GM12878 (cell line): Measurements from ENCODE around the gene SRSF5. TPM values are rescaled to one million over a fixed set of nuclear protein-coding genes. Genes with fewer than 3 reads are reported as not detected.
"Not testable (repeated sequence)": the region's sequence is repeated elsewhere in the genome, so short reads cannot be mapped to it uniquely, and the experiment has no call there.

ENCODE experiments used
- ATAC-seq: fragments of 200-7000 bp; cut with Tn5 transposase; 3 replicates; pipeline ENCODE4 v1.9.1; 2020; ENCODE audit warnings: mild to moderate bottlenecking, moderate library complexity
- BruUV-seq: library from RNA; stranded (reverse); fragments of 400-500 nt; replicated peaks from 2 replicates; lab custom pipeline; 2021; lab: Mats Ljungman, UMichigan
- CTCF ChIA-PET: fragments of 300-600 bp; sonication (Branson Sonifier 250); formaldehyde crosslinking; extraction: SDS; loops from one replicate; lab custom pipeline; 2021; ENCODE audit warnings: inconsistent platforms; lab: Yijun Ruan, JAX
- POLR2A ChIA-PET: fragments of 350-600 bp; formaldehyde crosslinking; extraction: SDS; loops from one replicate; lab custom pipeline; 2021; ENCODE audit warnings: inconsistent platforms; lab: Charles Lee
- RAD21 ChIA-PET: fragments of 300-600 bp; sonication (Branson Sonifier 250); formaldehyde crosslinking; loops from one replicate; lab custom pipeline; 2023; ENCODE audit warnings: antibody characterized with exemption; ENCODE audit not compliant: unreplicated experiment; lab: Charles Lee
- SMC1A ChIA-PET: fragments of 300-600 bp; sonication (Branson Sonifier 250); formaldehyde crosslinking; loops from one replicate; lab custom pipeline; 2023; ENCODE audit not compliant: unreplicated experiment, uncharacterized antibody; lab: Charles Lee
- DNase-seq: peaks from one replicate; pipeline ENCODE4 v3.0.0-alpha.2; 2011; ENCODE audit warnings: low read depth, low spot score
- FAIRE-seq: peaks from 3 replicates; lab custom pipeline; 2011; peaks lifted over from hg19 to GRCh38; lab: Jason Lieb, UNC
- H2AFZ ChIP-seq: 2 replicates; pipeline ENCODE4 v1.6.0; 2011; ENCODE audit warnings: low read depth, low read length, control low read depth; ENCODE audit not compliant: control insufficient read depth
- H3K27ac ChIP-seq: 2 replicates; pipeline ENCODE4 v1.5.1; 2011; ENCODE audit warnings: control low read depth; ENCODE audit not compliant: control insufficient read depth, insufficient read depth
- H3K27me3 ChIP-seq, 2 experiments: replicated peaks in 1 of 2; 2 replicates each; pipeline versions ENCODE4 v1.6.0 to v1.6.1; 2011; ENCODE audit warnings: low read length in 1 of 2; ENCODE audit not compliant: control insufficient read depth in 2 of 2, insufficient read depth in 2 of 2
- H3K36me3 ChIP-seq, 2 experiments: 2 replicates each; pipeline ENCODE4 v1.5.1; 2011; ENCODE audit warnings: low read length in 1 of 2; ENCODE audit not compliant: control insufficient read depth in 2 of 2, insufficient read depth in 2 of 2
- H3K4me1 ChIP-seq: 2 replicates; pipeline ENCODE4 v1.6.1; 2011; ENCODE audit warnings: mild to moderate bottlenecking, low read length, moderate library complexity, mixed read lengths; ENCODE audit not compliant: control insufficient read depth, insufficient read depth
- H3K4me2 ChIP-seq: 2 replicates; pipeline ENCODE4 v1.6.0; 2011; ENCODE audit warnings: control low read depth; ENCODE audit not compliant: control insufficient read depth, insufficient read depth
- H3K4me3 ChIP-seq: fragments of 200-600 bp; sonication (generic); 2 replicates; pipeline ENCODE4 v1.5.1; 2016
- H3K79me2 ChIP-seq: 2 replicates; pipeline ENCODE4 v1.6.0; 2011; ENCODE audit warnings: low read length; ENCODE audit not compliant: control insufficient read depth, insufficient read depth
- H3K9ac ChIP-seq: 2 replicates; pipeline ENCODE4 v1.8.0; 2011; ENCODE audit warnings: low read length, control low read depth, mixed read lengths; ENCODE audit not compliant: control insufficient read depth, insufficient read depth
- H3K9me3 ChIP-seq: replicated peaks from 3 replicates; pipeline ENCODE4 v1.5.1; 2011; ENCODE audit warnings: mild to moderate bottlenecking, low read length; ENCODE audit not compliant: control insufficient read depth, insufficient read depth
- H4K20me1 ChIP-seq: 2 replicates; pipeline ENCODE4 v1.6.0; 2011; ENCODE audit not compliant: control insufficient read depth, insufficient read depth
- JUNB ChIP-seq: IDR thresholded peaks from 2 replicates; pipeline ENCODE4 v1.6.1; 2016; ENCODE audit warnings: antibody characterized with exemption, mild to moderate bottlenecking
- MEF2A ChIP-seq: IDR thresholded peaks from 2 replicates; pipeline ENCODE4 v1.6.1; 2011; ENCODE audit warnings: low read depth, mild to moderate bottlenecking, low read length, moderate library complexity; ENCODE audit not compliant: insufficient read depth
- ZBTB40 ChIP-seq: fragments of 450-650 bp; IDR thresholded peaks from 2 replicates; pipeline ENCODE4 v1.6.1; 2016; ENCODE audit warnings: mild to moderate bottlenecking, moderate library complexity, borderline replicate concordance
- ZNF384 ChIP-seq: IDR thresholded peaks from 2 replicates; pipeline ENCODE4 v1.6.1; 2012; ENCODE audit warnings: low read depth, mild to moderate bottlenecking, low read length, improper control_type of control experiment, borderline replicate concordance
- WGBS: methylation state at CpG from one replicate; pipeline ENCODE4 v1.1.6; 2016; ENCODE audit warnings: low lambda C conversion rate; ENCODE audit not compliant: insufficient replicate concordance, insufficient coverage; ENCODE audit errors: missing lambda C conversion rate; 5-methylcytosine and 5-hydroxymethylcytosine counted together
- in situ Hi-C: fragments of 300-500 bp; cut with MboI; formaldehyde crosslinking; loops from 9 replicates; pipeline ENCODE4 v1.14.3; 2018; ENCODE audit warnings: mixed read lengths
- intact Hi-C: fragments of 100-400 bp; cut with micrococcal nuclease; formaldehyde crosslinking; loops from one replicate; pipeline ENCODE4 v1.14.2; 2022; ENCODE audit not compliant: unreplicated experiment
- polyA plus RNA-seq, 11 experiments: library from polyadenylated mRNA; depleted of rRNA in 4 of 11; unstranded in 6 of 11; stranded (reverse) in 5 of 11; fragments of >200 nt; fragmentation: Nextera tagmentation in 4 of 11; fragmentation: Illumina TruSeq in 1 of 11; extraction: Ambion mirVana in 4 of 11; extraction: Trizol in 1 of 11; gene quantifications; 1 replicate in 1 of 11; 2 replicates in 10 of 11; pipeline versions ENCODE4 v1.2.1 to v1.2.3, GENCODE V29; 2011 to 2016; ENCODE audit warnings: inconsistent platforms in 2 of 11, missing spikeins in 2 of 11, low read depth in 1 of 11
- total RNA-seq, 4 experiments: library from RNA; depleted of rRNA in 3 of 4; stranded (reverse); fragments of >200 nt in 3 of 4; fragmentation: Illumina TruSeq in 1 of 4; extraction: Trizol in 1 of 4; gene quantifications; 2 replicates each; pipeline versions ENCODE4 v1.2.1 to v1.2.3, GENCODE V29; 2013 to 2021

Gene SRSF5
- total and polyA plus RNA-seq, 10 of the 15 experiments (the other 5 are each of a cell fraction or from before 2014, with no cell fraction given), result 136 to 453 (median 275) TPM

DNA sequence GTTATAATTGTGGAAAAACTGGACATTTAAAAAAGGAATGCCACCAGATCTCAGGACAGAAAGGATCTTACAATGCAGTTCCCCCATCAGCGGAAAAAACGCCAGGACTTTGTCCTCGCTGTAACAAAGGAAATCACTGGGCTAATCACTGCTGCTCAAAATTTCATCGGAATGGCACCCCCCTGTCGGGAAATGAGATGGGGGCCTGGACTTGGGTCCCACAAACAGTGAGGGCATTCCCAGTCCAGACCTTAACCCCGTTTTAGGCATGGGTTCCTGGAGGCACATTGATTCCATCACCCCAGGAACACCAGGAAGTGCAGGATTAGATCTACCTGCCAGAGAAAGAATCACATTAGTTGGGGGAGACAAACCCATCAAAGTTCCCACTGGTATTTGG lies 46.4 kb downstream of the SRSF5 start:
- intact Hi-C loops, H3K9ac ChIP-seq, H3K79me2 ChIP-seq, DNase-seq, H3K4me3 ChIP-seq, H3K27ac ChIP-seq, CTCF ChIA-PET, H3K36me3 ChIP-seq, FAIRE-seq, BruUV-seq, RAD21 ChIA-PET, in situ Hi-C loops, ATAC-seq, POLR2A ChIA-PET, H3K4me2 ChIP-seq, H3K27me3 ChIP-seq, H2AFZ ChIP-seq, H3K4me1 ChIP-seq, H4K20me1 ChIP-seq, H3K9me3 ChIP-seq: not testable (repeated sequence)
- 29% methylated on average over 6 of the region's 6 CpGs for WGBS
- SMC1A ChIA-PET, result interaction anchor here (0.9 to 2.3 kb wide), 3 partner anchors 23 to 215 kb away, joined by 3 to 6 read pairs (median 3); no protein-coding TSS in a partner anchor

DNA sequence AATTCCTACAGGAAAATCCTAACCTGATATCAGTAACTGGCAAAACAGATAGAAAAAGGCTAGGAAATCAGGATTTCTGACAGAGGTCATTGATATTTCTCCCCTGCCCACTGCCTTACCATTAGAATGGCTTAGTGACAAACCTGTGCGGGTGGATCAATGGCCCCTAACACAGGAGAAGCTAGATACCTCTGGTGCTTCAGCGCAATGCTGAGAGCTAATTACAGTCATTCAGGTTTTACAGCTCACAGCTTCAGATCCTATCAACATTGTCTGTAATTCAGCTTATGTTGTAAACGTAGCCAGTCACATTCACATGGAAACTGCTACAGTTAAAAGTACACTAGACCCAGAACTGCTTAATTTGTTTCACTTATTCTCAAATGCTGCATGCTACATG lies 47.5 kb downstream of the SRSF5 start:
- Histone ChIP-seq H2AFZ (no peak overlapping the region), H3K27ac (no peak overlapping the region), H3K9me3 (no peaks in the 10 kb centered on the region), H3K4me3 (no peak overlapping the region), H3K27me3 (no peaks in the 10 kb centered on the region), H3K9ac (no peak overlapping the region), H3K4me2 (no peak overlapping the region), H3K4me1 (no peaks in the 10 kb centered on the region), H3K36me3 (no peaks in the 10 kb centered on the region), H3K79me2 (no peaks in the 10 kb centered on the region), H4K20me1 (no peaks in the 10 kb centered on the region)
- DNase-seq, result no peak
- RAD21 ChIA-PET, result interaction anchor here (1.1 to 1.2 kb wide), 2 partner anchors 84 to 214 kb away, joined by 3 to 7 read pairs; no protein-coding TSS in a partner anchor
- no TSS peak for BruUV-seq
- intact Hi-C loops (no loop called here), in situ Hi-C loops (no loop called here)
- ATAC-seq, result no peak
- no peak for FAIRE-seq
- POLR2A ChIA-PET, result no interaction called here
- 60% methylated on average over 3 of the region's 3 CpGs for WGBS
- CTCF ChIA-PET, result interaction anchor here (0.9 to 1.5 kb wide), 3 partner anchors 214 to 261 kb away, joined by 3 to 4 read pairs (median 4); no protein-coding TSS in a partner anchor
- SMC1A ChIA-PET, result interaction anchor here (1.0 to 2.3 kb wide), 2 partner anchors 84 to 214 kb away, joined by 4 to 6 read pairs; no protein-coding TSS in a partner anchor
- TF ChIP-seq JUNB (no peak), MEF2A (no peak), ZNF384 (no peak), ZBTB40 (no peak)
